Measurements from ENCODE around the gene CCDC89. TPM values are rescaled to one million over a fixed set of nuclear protein-coding genes. Genes with fewer than 3 reads are reported as not detected.

Gene CCDC89
- total and polyA plus RNA-seq, 9 of the 15 experiments (the other 6 are each of a cell fraction or from before 2014, with no cell fraction given): 0.07 to 0.09 TPM; not detected in 7

GRCh38 chr11:85710917-85711316, 24.9 kb upstream of the CCDC89 start:
- ATAC-seq (no peak), FAIRE-seq (no peak), DNase-seq (ENCODE audit: extremely low read depth in 1 of 4, low spot score in 3 of 4) (no peak)
- in situ Hi-C loops (cut with MboI) (no loop called here), intact Hi-C loops (cut with micrococcal nuclease) (no loop called here)
- Histone ChIP-seq H3K79me2 (ENCODE audit: control insufficient read depth, insufficient read depth, low read length) (no peaks in the 10 kb centered on the region), H4K20me1 (replicated peaks; ENCODE audit: control insufficient read depth, insufficient read depth, low read length) (no peaks in the 10 kb centered on the region), H2AFZ (ENCODE audit: low read depth, low read length) (no peak overlapping the region), H3K4me2 (ENCODE audit: insufficient read depth, low read length) (no peak overlapping the region), H3K36me3 (ENCODE audit: control insufficient read depth, insufficient read depth, low read length) (no peaks in the 10 kb centered on the region), H3K27me3 (ENCODE audit: control insufficient read depth in 2 of 2, insufficient read depth in 2 of 2, low read length in 2 of 2) (peaks cover 4% of the 10 kb centered on the region in 2 experiments; a peak in 2 of 5 replicates), H3K4me3 (no peak overlapping the region), H3K9ac (ENCODE audit: insufficient read depth in 1 of 2, low read depth in 2 of 2, low read length in 2 of 2) (no peak overlapping the region), H3K9me3 (replicated peaks; ENCODE audit: control insufficient read depth, insufficient read depth, low read depth, low read length) (no peaks in the 10 kb centered on the region), H3K27ac (ENCODE audit: extremely low read depth, low read depth, low read length) (no peak overlapping the region), H3K4me1 (replicated peaks in 1 of 2; ENCODE audit: control insufficient read depth in 2 of 2, insufficient read depth in 2 of 2, low read length in 2 of 2) (no peaks in the 10 kb centered on the region), H3K9me1 (ENCODE audit: control insufficient read depth, insufficient read depth, low read length) (no peaks in the 10 kb centered on the region)
- CTCF ChIA-PET (ENCODE audit: low intra/inter-chr PET ratio): no interaction called here
- TF ChIP-seq ATF3 (IDR thresholded peaks at IDR 0.05): no peak
- no peak for TF ChIP-seq ATF3 (CRISPR knock-in tag; conservative IDR thresholded peaks at IDR 0.05)
- no peak for TF ChIP-seq HMGN3 (IDR thresholded peaks at IDR 0.05; ENCODE audit: borderline replicate concordance, extremely low read depth, insufficient read length, low read depth, low read length)
- TF ChIP-seq FOXO4 (CRISPR knock-in tag; IDR thresholded peaks at IDR 0.05): no peak
- TF ChIP-seq SMAD2 (IDR thresholded peaks at IDR 0.05; ENCODE audit: low read depth, low read length): no peak
- TF ChIP-seq HDAC1 (IDR thresholded peaks at IDR 0.05): no peak
- TF ChIP-seq FOXP1 (CRISPR knock-in tag; IDR thresholded peaks at IDR 0.05): no peak
- no peak for TF ChIP-seq ZNF445 (CRISPR knock-in tag; IDR thresholded peaks at IDR 0.05; ENCODE audit: low read depth)
- TF ChIP-seq DACH1 (IDR thresholded peaks at IDR 0.05; ENCODE audit: partially characterized antibody): no peak
- TF ChIP-seq VEZF1 (CRISPR knock-in tag; IDR thresholded peaks at IDR 0.05): no peak
- TF ChIP-seq NR2F6 (CRISPR knock-in tag; IDR thresholded peaks at IDR 0.05): no peak
- TF ChIP-seq ZNF23 (CRISPR knock-in tag; IDR thresholded peaks at IDR 0.05): no peak
- no peak for TF ChIP-seq PYGO2 (tag; IDR thresholded peaks at IDR 0.05)
- BruUV-seq (replicated peaks): no TSS peak
- 0% methylated on average over 5 of the region's 5 CpGs for WGBS (ENCODE audit: insufficient coverage, low coverage, missing lambda C conversion rate)
- POLR2A ChIA-PET: interaction anchor here (0.6 to 0.7 kb wide), 4 partner anchors 9 to 732 kb away, joined by 3 read pairs; no protein-coding TSS in a partner anchor
